ENCODE measurements around the gene COBL. TPM values are rescaled to one million over a fixed set of nuclear protein-coding genes. Genes with fewer than 3 reads are reported as not detected.

The COBL gene
- total RNA-seq, 4 donors from 2014 or later = 5.9 to 21.3 (median 7.8) TPM

GRCh38 chr7:50977421-50977820 is 339.2 kb downstream of the COBL start:
- 75 to 91% methylated on average over 1 of the region's 1 CpG for WGBS, 2 donors
- Histone ChIP-seq H3K9me3 (no peaks in the 10 kb centered on the region), H3K4me1 (peaks cover 0 to 7% (median 0%) of the 10 kb centered on the region in 3 donors), H3K4me3 (no peak overlapping the region), H3K27ac (no peak overlapping the region), H3K36me3 (no peaks in the 10 kb centered on the region), H3K27me3 (peaks cover 0 to 15% (median 0%) of the 10 kb centered on the region in 4 donors)
- intact Hi-C loops (cut with DNase I) = no loop called here
- no peak for DNase-seq
- TF ChIP-seq CTCF (IDR thresholded peaks at IDR 0.05) (no peak), POLR2A (IDR thresholded peaks at IDR 0.05) (no peak)

- Histone ChIP-seq H3K36me3 (no peaks in the 10 kb centered on the region), H3K4me3 (no peak overlapping the region), H3K27me3 (peaks cover 0 to 4% (median 0%) of the 10 kb centered on the region in 4 donors), H3K27ac (no peak overlapping the region), H3K4me1 (peaks cover 0 to 7% (median 0%) of the 10 kb centered on the region in 3 donors), H3K9me3 (no peaks in the 10 kb centered on the region)
- intact Hi-C loops (cut with DNase I) = no loop called here
- 86 to 92% methylated on average over 4 of the region's 4 CpGs for WGBS, 2 donors
- TF ChIP-seq POLR2A (IDR thresholded peaks at IDR 0.05) (no peak), CTCF (IDR thresholded peaks at IDR 0.05) (no peak)
- DNase-seq = no peak
These were observed 340.5 kb downstream of the COBL start for GRCh38 chr7:50976064-50976463.

- no peak overlapping the region for H3K4me3 ChIP-seq
- 62 to 68% methylated on average over 5 of the region's 5 CpGs for WGBS, 2 donors
- no peaks in the 10 kb centered on the region for H3K9me3 ChIP-seq
- no peaks in the 10 kb centered on the region for H3K36me3 ChIP-seq
- peaks cover 0 to 5% (median 0%) of the 10 kb centered on the region in 3 donors for H3K4me1 ChIP-seq
- no peaks in the 10 kb centered on the region for H3K27me3 ChIP-seq
- no peak for TF ChIP-seq POLR2A (IDR thresholded peaks at IDR 0.05)
- intact Hi-C loops (cut with DNase I) = no loop called here
- H3K27ac ChIP-seq = no peak overlapping the region
- no peak for DNase-seq
These were observed 342.4 kb downstream of the COBL start for GRCh38 chr7:50974240-50974639.

GRCh38 chr7:50973814-50974213 is 342.8 kb downstream of the COBL start:
- 45 to 63% methylated on average over 1 of the region's 6 CpGs for WGBS, 2 donors
- intact Hi-C loops (cut with DNase I) = no loop called here
- no peaks in the 10 kb centered on the region for H3K9me3 ChIP-seq

GRCh38 chr7:50970092-50970491 is 346.5 kb downstream of the COBL start:
- DNase-seq = no peak
- H3K9me3 ChIP-seq = no peaks in the 10 kb centered on the region
- H3K4me3 ChIP-seq = no peak overlapping the region
- H3K27ac ChIP-seq = no peak overlapping the region
- H3K36me3 ChIP-seq = no peaks in the 10 kb centered on the region
- H3K27me3 ChIP-seq = no peaks in the 10 kb centered on the region
- 33 to 54% methylated on average over 6 of the region's 7 CpGs for WGBS, 2 donors
- peaks cover 0 to 5% (median 0%) of the 10 kb centered on the region in 3 donors for H3K4me1 ChIP-seq
- no peak for TF ChIP-seq POLR2A (IDR thresholded peaks at IDR 0.05)
- no peak for TF ChIP-seq CTCF (IDR thresholded peaks at IDR 0.05)
- intact Hi-C loops (cut with DNase I) = no loop called here

More at GRCh38 chr7:50973814-50974213, 342.8 kb downstream of the COBL start:
- TF ChIP-seq CTCF (IDR thresholded peaks at IDR 0.05) (no peak), POLR2A (IDR thresholded peaks at IDR 0.05) (no peak)
- Histone ChIP-seq H3K27ac (no peak overlapping the region), H3K4me3 (no peak overlapping the region), H3K4me1 (peaks cover 0 to 5% (median 0%) of the 10 kb centered on the region in 3 donors), H3K36me3 (no peaks in the 10 kb centered on the region), H3K27me3 (no peaks in the 10 kb centered on the region)
- DNase-seq = no peak
